ENCODE results near the gene MIB1. TPM values are rescaled to one million over a fixed set of nuclear protein-coding genes. Genes with fewer than 3 reads are reported as not detected.

Gene MIB1
- total RNA-seq, 1 experiment from 2014 or later, result 56.1 TPM

DNA sequence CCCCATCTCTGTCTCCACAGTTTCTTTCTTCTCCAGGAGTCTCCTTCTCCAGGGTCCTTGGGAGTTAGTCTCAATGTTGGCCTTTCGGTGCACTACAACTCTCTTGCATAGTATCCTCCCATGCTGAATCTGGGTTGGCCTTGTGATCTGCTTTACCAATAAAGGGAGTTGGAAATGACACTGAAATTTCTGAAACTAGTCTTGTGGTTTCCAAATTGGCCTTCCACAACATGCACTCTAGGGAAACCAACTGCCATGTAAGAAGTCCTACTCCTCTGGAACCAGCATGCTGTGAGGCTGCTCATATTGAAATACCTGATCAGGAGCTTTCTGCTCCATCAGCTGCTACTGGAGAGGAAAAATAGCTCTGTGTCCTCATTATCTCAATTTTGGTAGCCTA is 26.1 kb upstream of the MIB1 start:
- Histone ChIP-seq H3K4me1 (ENCODE audit: control insufficient read depth in 1 of 2, insufficient read depth in 2 of 2, low read length in 2 of 2) (no peaks in the 10 kb centered on the region), H3K27ac (ENCODE audit: low read depth, low read length) (no peak overlapping the region), H3K4me2 (ENCODE audit: low read length) (no peak overlapping the region), H3K36me3 (ENCODE audit: control insufficient read depth in 1 of 2, insufficient read depth in 2 of 2, low read length in 2 of 2) (no peaks in the 10 kb centered on the region), H2AFZ (ENCODE audit: low read depth, low read length, poor library complexity, severe bottlenecking) (no peak overlapping the region), H3K4me3 (replicated peaks in 1 of 2; ENCODE audit: low read depth in 1 of 2, low read length in 2 of 2) (no peak overlapping the region), H3K27me3 (ENCODE audit: insufficient read depth, low read length) (no peaks in the 10 kb centered on the region), H3K9me2 (ENCODE audit: insufficient read depth) (no peaks in the 10 kb centered on the region), H3K9me3 (ENCODE audit: control insufficient read depth in 1 of 2, insufficient read depth in 1 of 2, low read depth in 1 of 2, low read length in 2 of 2) (no peaks in the 10 kb centered on the region), H3K79me2 (ENCODE audit: insufficient read depth, low read length) (no peaks in the 10 kb centered on the region), H4K20me1 (ENCODE audit: insufficient read depth) (no peaks in the 10 kb centered on the region), H3K9ac (ENCODE audit: low read length) (no peak overlapping the region)
- CTCF ChIA-PET, result no interaction called here
- POLR2A ChIA-PET, result no interaction called here
- DNase-seq (ENCODE audit: low read depth, low spot score) (no peak), ATAC-seq (no peak)
- intact Hi-C loops (cut with micrococcal nuclease), result no loop called here
- TF ChIP-seq CBX3 (IDR thresholded peaks at IDR 0.05; ENCODE audit: low read depth) (no peak), TCF7L2 (IDR thresholded peaks at IDR 0.05; ENCODE audit: borderline replicate concordance, extremely low read depth, insufficient read depth, insufficient read length) (no peak), SRF (IDR thresholded peaks at IDR 0.05; ENCODE audit: low read depth) (no peak), ZFX (IDR thresholded peaks at IDR 0.05) (no peak), POLR2AphosphoS5 (IDR thresholded peaks at IDR 0.05; ENCODE audit: low read depth, low read length) (no peak), ZNF274 (IDR thresholded peaks at IDR 0.05; ENCODE audit: low read depth, low read length) (no peak), CTCF (IDR thresholded peaks at IDR 0.05 in 2 of 3, conservative IDR thresholded peaks at IDR 0.05 in 1 of 3; ENCODE audit: borderline replicate concordance in 1 of 3, insufficient read depth in 1 of 3, low read depth in 2 of 3, low read length in 2 of 3) (no peak), JUND (IDR thresholded peaks at IDR 0.05) (no peak), SIN3A (IDR thresholded peaks at IDR 0.05; ENCODE audit: low read depth) (no peak), EZH2phosphoT487 (IDR thresholded peaks at IDR 0.05; ENCODE audit: borderline replicate concordance) (no peak), EZH2 (IDR thresholded peaks at IDR 0.05) (no peak), ELF1 (IDR thresholded peaks at IDR 0.05; ENCODE audit: borderline replicate concordance, low read depth) (no peak), FOSL1 (IDR thresholded peaks at IDR 0.05; ENCODE audit: low read depth) (no peak), POLR2A (IDR thresholded peaks at IDR 0.05; ENCODE audit: borderline replicate concordance, extremely low read depth, insufficient read depth, insufficient read length) (no peak)
- TF ChIP-seq, protein P1, sequence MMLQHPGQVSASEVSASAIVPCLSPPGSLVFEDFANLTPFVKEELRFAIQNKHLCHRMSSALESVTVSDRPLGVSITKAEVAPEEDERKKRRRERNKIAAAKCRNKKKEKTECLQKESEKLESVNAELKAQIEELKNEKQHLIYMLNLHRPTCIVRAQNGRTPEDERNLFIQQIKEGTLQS (IDR thresholded peaks at IDR 0.05), result no peak
- TF ChIP-seq, protein P2, sequence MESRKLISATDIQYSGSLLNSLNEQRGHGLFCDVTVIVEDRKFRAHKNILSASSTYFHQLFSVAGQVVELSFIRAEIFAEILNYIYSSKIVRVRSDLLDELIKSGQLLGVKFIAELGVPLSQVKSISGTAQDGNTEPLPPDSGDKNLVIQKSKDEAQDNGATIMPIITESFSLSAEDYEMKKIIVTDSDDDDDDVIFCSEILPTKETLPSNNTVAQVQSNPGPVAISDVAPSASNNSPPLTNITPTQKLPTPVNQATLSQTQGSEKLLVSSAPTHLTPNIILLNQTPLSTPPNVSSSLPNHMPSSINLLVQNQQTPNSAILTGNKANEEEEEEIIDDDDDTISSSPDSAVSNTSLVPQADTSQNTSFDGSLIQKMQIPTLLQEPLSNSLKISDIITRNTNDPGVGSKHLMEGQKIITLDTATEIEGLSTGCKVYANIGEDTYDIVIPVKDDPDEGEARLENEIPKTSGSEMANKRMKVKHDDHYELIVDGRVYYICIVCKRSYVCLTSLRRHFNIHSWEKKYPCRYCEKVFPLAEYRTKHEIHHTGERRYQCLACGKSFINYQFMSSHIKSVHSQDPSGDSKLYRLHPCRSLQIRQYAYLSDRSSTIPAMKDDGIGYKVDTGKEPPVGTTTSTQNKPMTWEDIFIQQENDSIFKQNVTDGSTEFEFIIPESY (IDR thresholded peaks at IDR 0.05; ENCODE audit: extremely low read depth, insufficient replicate concordance, low read length), result no peak
- TF ChIP-seq, protein P3, sequence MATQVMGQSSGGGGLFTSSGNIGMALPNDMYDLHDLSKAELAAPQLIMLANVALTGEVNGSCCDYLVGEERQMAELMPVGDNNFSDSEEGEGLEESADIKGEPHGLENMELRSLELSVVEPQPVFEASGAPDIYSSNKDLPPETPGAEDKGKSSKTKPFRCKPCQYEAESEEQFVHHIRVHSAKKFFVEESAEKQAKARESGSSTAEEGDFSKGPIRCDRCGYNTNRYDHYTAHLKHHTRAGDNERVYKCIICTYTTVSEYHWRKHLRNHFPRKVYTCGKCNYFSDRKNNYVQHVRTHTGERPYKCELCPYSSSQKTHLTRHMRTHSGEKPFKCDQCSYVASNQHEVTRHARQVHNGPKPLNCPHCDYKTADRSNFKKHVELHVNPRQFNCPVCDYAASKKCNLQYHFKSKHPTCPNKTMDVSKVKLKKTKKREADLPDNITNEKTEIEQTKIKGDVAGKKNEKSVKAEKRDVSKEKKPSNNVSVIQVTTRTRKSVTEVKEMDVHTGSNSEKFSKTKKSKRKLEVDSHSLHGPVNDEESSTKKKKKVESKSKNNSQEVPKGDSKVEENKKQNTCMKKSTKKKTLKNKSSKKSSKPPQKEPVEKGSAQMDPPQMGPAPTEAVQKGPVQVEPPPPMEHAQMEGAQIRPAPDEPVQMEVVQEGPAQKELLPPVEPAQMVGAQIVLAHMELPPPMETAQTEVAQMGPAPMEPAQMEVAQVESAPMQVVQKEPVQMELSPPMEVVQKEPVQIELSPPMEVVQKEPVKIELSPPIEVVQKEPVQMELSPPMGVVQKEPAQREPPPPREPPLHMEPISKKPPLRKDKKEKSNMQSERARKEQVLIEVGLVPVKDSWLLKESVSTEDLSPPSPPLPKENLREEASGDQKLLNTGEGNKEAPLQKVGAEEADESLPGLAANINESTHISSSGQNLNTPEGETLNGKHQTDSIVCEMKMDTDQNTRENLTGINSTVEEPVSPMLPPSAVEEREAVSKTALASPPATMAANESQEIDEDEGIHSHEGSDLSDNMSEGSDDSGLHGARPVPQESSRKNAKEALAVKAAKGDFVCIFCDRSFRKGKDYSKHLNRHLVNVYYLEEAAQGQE (IDR thresholded peaks at IDR 0.05; ENCODE audit: low read depth), result no peak
- RAD21 ChIA-PET (ENCODE audit: low non-redundant PET in 1 of 2, low total read pairs in 2 of 2, uncharacterized antibody in 2 of 2, unreplicated experiment in 2 of 2), result interaction anchor here in 1 of 2 experiments (0.7 kb wide), 1 partner anchor 9 kb away, joined by 3 read pairs; no protein-coding TSS in a partner anchor
- no TSS peak for BruUV-seq (replicated peaks)

Data from HCT116 (cell line).